Activated naive CD8-positive, alpha-beta T cell treated with anti-CD3 and anti-CD28 coated beads, Interleukin-2, amount 10 ng/mL, durations not matched to agents 7 days and 5 days (primary cell): Measurements from ENCODE around the gene EVI5. TPM values are rescaled to one million over a fixed set of nuclear protein-coding genes. Genes with fewer than 3 reads are reported as not detected.
"Not testable (repeated sequence)": the region's sequence is repeated elsewhere in the genome, so short reads cannot be mapped to it uniquely, and the experiment has no call there.

Source experiments
- ATAC-seq: fragments of 150-1000 bp; cut with Tn5 transposase; one replicate; pipeline ENCODE4 v1.10.0; 2021; ENCODE audit warnings: low read depth, moderate library complexity
- POLR2A ChIA-PET: fragments of 350-600 bp; sonication (Branson Sonifier 250); formaldehyde crosslinking; loops from one replicate; lab custom pipeline; 2021; ENCODE audit warnings: antibody characterized with exemption; lab: Charles Lee
- DNase-seq: peaks from one replicate; pipeline ENCODE4 v3.0.0; 2021
- H3K27ac Mint-ChIP-seq: one replicate; pipeline ENCODE4 v1.8.0; 2022; ENCODE audit warnings: mild to moderate bottlenecking, mixed read lengths
- H3K27me3 Mint-ChIP-seq: one replicate; pipeline ENCODE4 v1.8.0; 2022; ENCODE audit warnings: mild to moderate bottlenecking, moderate library complexity, mixed read lengths
- H3K36me3 Mint-ChIP-seq: one replicate; pipeline ENCODE4 v1.8.0; 2021; ENCODE audit warnings: mild to moderate bottlenecking, mixed read lengths
- H3K4me1 Mint-ChIP-seq: one replicate; pipeline ENCODE4 v1.8.0; 2021; ENCODE audit warnings: mixed read lengths
- H3K4me3 Mint-ChIP-seq: one replicate; pipeline ENCODE4 v1.8.0; 2022; ENCODE audit warnings: mild to moderate bottlenecking, moderate library complexity, mixed read lengths
- H3K9me3 Mint-ChIP-seq: one replicate; pipeline ENCODE4 v1.8.0; 2021; ENCODE audit warnings: mixed read lengths
- total RNA-seq, 2 experiments: library from RNA; stranded (reverse); gene quantifications; one replicate each; pipeline ENCODE4 v1.2.3, GENCODE V29; 2021

The EVI5 gene
- total RNA-seq, 2 experiments from 2014 or later = 0.23 to 1.2 TPM

- Mint-ChIP-seq H3K4me3 (no peak overlapping the region), H3K4me1 (no peaks in the 10 kb centered on the region), H3K9me3 (peaks cover 2% of the 10 kb centered on the region), H3K27me3 (peaks cover 31% of the 10 kb centered on the region), H3K27ac (no peak overlapping the region), H3K36me3 (peaks cover 2% of the 10 kb centered on the region)
- ATAC-seq (no peak), DNase-seq (no peak)
- POLR2A ChIA-PET = no interaction called here
These were observed 104.9 kb downstream of the EVI5 start for GRCh38 chr1:92679980-92680379.

GRCh38 chr1:92663775-92664174, 121.1 kb downstream of the EVI5 start:
- DNase-seq (no peak), ATAC-seq (no peak)
- no peak overlapping the region for H3K27ac Mint-ChIP-seq
- no peaks in the 10 kb centered on the region for H3K4me1 Mint-ChIP-seq
- H3K9me3 Mint-ChIP-seq = no peaks in the 10 kb centered on the region
- POLR2A ChIA-PET = no interaction called here
- no peaks in the 10 kb centered on the region for H3K36me3 Mint-ChIP-seq
- H3K4me3 Mint-ChIP-seq = no peak overlapping the region
- H3K27me3 Mint-ChIP-seq = peaks cover 5% of the 10 kb centered on the region

GRCh38 chr1:92662048-92662447, 122.9 kb downstream of the EVI5 start:
- DNase-seq (no peak), ATAC-seq (no peak)
- Mint-ChIP-seq H3K27ac (no peak overlapping the region), H3K4me3 (no peak overlapping the region), H3K4me1 (no peaks in the 10 kb centered on the region), H3K9me3 (no peaks in the 10 kb centered on the region), H3K36me3 (no peaks in the 10 kb centered on the region), H3K27me3 (peaks cover 7% of the 10 kb centered on the region)
- POLR2A ChIA-PET = no interaction called here

DNA sequence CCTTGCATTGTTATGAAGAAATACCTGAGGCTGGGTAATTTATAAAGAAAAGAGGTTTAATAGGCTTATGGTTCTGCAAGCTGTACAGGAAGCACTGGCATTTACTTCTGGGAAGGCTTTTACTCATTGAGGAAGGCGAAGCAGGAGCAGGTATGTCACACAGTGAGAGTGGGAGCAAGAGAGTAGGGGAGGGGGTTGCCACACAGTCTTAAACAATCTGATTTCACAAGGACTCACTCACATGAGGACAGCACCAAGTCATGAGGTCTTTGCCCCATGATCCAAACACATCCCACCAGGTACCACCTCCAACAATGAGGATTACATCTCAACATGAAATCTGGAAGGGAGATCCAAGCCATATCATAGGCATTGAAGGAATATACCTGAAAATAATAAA, 127.2 kb downstream of the EVI5 start:
- Mint-ChIP-seq H3K27ac (no peak overlapping the region), H3K9me3 (peaks cover 24% of the 10 kb centered on the region), H3K4me3 (no peak overlapping the region), H3K36me3 (peaks cover 3% of the 10 kb centered on the region), H3K4me1 (no peaks in the 10 kb centered on the region), H3K27me3 (peaks cover 13% of the 10 kb centered on the region)
- POLR2A ChIA-PET = no interaction called here
- ATAC-seq (no peak), DNase-seq (no peak)

GRCh38 chr1:92655197-92655801, 129.6 kb downstream of the EVI5 start:
- ATAC-seq = no peak
- Mint-ChIP-seq H3K9me3 (peaks cover 24% of the 10 kb centered on the region), H3K36me3 (peaks cover 3% of the 10 kb centered on the region), H3K27ac (no peak overlapping the region), H3K4me3 (no peak overlapping the region), H3K27me3 (peaks cover 13% of the 10 kb centered on the region), H3K4me1 (no peaks in the 10 kb centered on the region)
- POLR2A ChIA-PET = no interaction called here
- DNase-seq = no peak

- Mint-ChIP-seq H3K9me3 (peaks cover 24% of the 10 kb centered on the region), H3K27me3 (peaks cover 16% of the 10 kb centered on the region), H3K36me3 (peaks cover 3% of the 10 kb centered on the region), H3K27ac (no peak overlapping the region), H3K4me1 (no peaks in the 10 kb centered on the region), H3K4me3 (no peak overlapping the region)
- DNase-seq = no peak
- POLR2A ChIA-PET = no interaction called here
- ATAC-seq = no peak
These were observed 131.1 kb downstream of the EVI5 start for GRCh38 chr1:92653605-92654381.

GRCh38 chr1:92640686-92641085, 144.2 kb downstream of the EVI5 start:
- H3K4me3 Mint-ChIP-seq, ATAC-seq, POLR2A ChIA-PET: not testable (repeated sequence)

DNA sequence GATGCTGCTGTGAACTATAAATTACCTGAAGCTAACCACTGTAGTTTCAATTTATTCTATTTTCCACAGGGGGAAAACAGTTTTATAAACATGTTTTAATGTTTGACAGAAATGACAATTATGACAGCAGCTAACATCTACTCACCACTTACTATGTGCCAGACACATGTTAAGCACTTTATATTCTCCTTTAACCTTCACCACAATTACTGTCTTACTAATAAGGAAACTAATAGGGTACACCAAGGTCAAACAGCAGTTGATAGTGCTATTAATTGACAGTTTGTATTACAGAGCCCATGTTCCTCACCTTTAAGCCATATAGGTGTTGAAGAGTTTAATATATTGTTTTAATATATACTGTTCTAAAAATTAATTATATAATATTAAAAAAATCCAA, 146.4 kb downstream of the EVI5 start:
- no peaks in the 10 kb centered on the region for H3K36me3 Mint-ChIP-seq
- no peak overlapping the region for H3K27ac Mint-ChIP-seq
- no peak for DNase-seq
- no peak overlapping the region for H3K4me3 Mint-ChIP-seq
- POLR2A ChIA-PET = no interaction called here
- H3K27me3 Mint-ChIP-seq = peaks cover 25% of the 10 kb centered on the region
- no peaks in the 10 kb centered on the region for H3K9me3 Mint-ChIP-seq
- H3K4me1 Mint-ChIP-seq = no peaks in the 10 kb centered on the region
- ATAC-seq = no peak

More at GRCh38 chr1:92640686-92641085, 144.2 kb downstream of the EVI5 start:
- not testable (repeated sequence) for H3K9me3 Mint-ChIP-seq, H3K36me3 Mint-ChIP-seq, H3K4me1 Mint-ChIP-seq, H3K27ac Mint-ChIP-seq, DNase-seq
- peaks cover 29% of the 10 kb centered on the region for H3K27me3 Mint-ChIP-seq

- H3K36me3 Mint-ChIP-seq, H3K4me1 Mint-ChIP-seq, H3K27ac Mint-ChIP-seq, DNase-seq, ATAC-seq, POLR2A ChIA-PET, H3K9me3 Mint-ChIP-seq, H3K4me3 Mint-ChIP-seq: not testable (repeated sequence)
- H3K27me3 Mint-ChIP-seq = peaks cover 24% of the 10 kb centered on the region
These were observed 149.7 kb downstream of the EVI5 start for GRCh38 chr1:92635203-92635602.

- POLR2A ChIA-PET = interaction anchor here (1.2 kb wide), 1 partner anchor 137 kb away, joined by 3 read pairs; no protein-coding TSS in a partner anchor
- H3K4me1 Mint-ChIP-seq = peaks cover 3% of the 10 kb centered on the region
- H3K4me3 Mint-ChIP-seq = no peak overlapping the region
- ATAC-seq (no peak), DNase-seq (no peak)
- peaks cover 1% of the 10 kb centered on the region for H3K36me3 Mint-ChIP-seq
- H3K9me3 Mint-ChIP-seq = no peaks in the 10 kb centered on the region
- peaks cover 10% of the 10 kb centered on the region for H3K27me3 Mint-ChIP-seq
- H3K27ac Mint-ChIP-seq = no peak overlapping the region
These were observed 161.6 kb downstream of the EVI5 start for GRCh38 chr1:92623187-92623778.

- peaks cover 1% of the 10 kb centered on the region for H3K36me3 Mint-ChIP-seq
- peaks cover 6% of the 10 kb centered on the region for H3K9me3 Mint-ChIP-seq
- no peak overlapping the region for H3K4me3 Mint-ChIP-seq
- no peaks in the 10 kb centered on the region for H3K27me3 Mint-ChIP-seq
- H3K27ac Mint-ChIP-seq = no peak overlapping the region
- DNase-seq = no peak
- peaks cover 3% of the 10 kb centered on the region for H3K4me1 Mint-ChIP-seq
- no peak for ATAC-seq
- POLR2A ChIA-PET = no interaction called here
These were observed 165.3 kb downstream of the EVI5 start for GRCh38 chr1:92619466-92620189.

DNA sequence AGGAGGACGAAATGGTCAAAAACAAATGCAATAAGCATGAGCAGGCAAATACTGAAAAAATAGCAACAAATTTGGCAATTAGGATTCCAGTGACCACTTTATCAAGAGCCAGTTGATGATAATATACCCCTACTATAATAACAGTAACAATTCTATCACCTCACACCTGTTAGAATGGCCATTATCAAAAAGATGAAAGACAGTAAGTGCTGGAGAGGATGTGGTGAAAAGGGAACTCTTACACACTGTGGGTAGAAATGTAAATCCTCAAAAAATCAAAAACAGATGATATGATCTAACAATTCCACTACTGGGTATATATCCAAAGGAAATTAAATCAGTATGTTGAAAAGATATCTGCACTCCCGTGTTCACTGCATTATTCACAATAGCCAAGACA, 183.9 kb downstream of the EVI5 start:
- no peak overlapping the region for H3K4me3 Mint-ChIP-seq
- no peaks in the 10 kb centered on the region for H3K36me3 Mint-ChIP-seq
- no peaks in the 10 kb centered on the region for H3K27me3 Mint-ChIP-seq
- DNase-seq (no peak), ATAC-seq (peak; percentile 66)
- H3K9me3 Mint-ChIP-seq = no peaks in the 10 kb centered on the region
- peak overlapping the region; percentile 13 for H3K27ac Mint-ChIP-seq
- H3K4me1 Mint-ChIP-seq = peaks cover 22% of the 10 kb centered on the region
- POLR2A ChIA-PET = interaction anchor here (1.5 kb wide), 1 partner anchor 117 kb away, joined by 5 read pairs; no protein-coding TSS in a partner anchor

DNA sequence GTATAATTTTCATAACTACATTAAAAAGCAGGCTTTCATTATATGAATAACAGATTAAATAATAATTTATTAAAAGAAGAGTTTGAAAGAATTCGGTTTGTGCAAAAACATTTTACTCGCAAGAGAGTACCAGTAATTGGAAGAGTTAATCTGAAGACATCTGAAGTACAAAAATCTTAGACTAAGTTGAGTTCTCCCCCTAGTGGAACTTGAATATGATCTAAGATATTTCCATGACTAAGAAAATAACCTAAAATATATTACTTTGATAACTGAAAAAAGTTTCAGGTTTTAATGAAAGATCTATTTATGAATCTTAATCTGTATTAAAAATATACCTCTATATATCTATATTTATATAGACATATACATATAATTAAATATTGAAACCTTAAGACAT, 185.7 kb downstream of the EVI5 start:
- peaks cover 22% of the 10 kb centered on the region for H3K4me1 Mint-ChIP-seq
- no peak overlapping the region for H3K27ac Mint-ChIP-seq
- DNase-seq = no peak
- H3K4me3 Mint-ChIP-seq = no peak overlapping the region
- no peaks in the 10 kb centered on the region for H3K27me3 Mint-ChIP-seq
- peaks cover 2% of the 10 kb centered on the region for H3K9me3 Mint-ChIP-seq
- POLR2A ChIA-PET = interaction anchor here (0.6 to 4.2 kb wide), 4 partner anchors 113 to 289 kb away, joined by 3 to 28 read pairs (median 4); partner anchors contain the start of gene GFI1
- ATAC-seq = peak; percentile 50
- H3K36me3 Mint-ChIP-seq = peaks cover 3% of the 10 kb centered on the region
